K562 (cell line): ENCODE data around the gene FADS6. TPM values are rescaled to one million over a fixed set of nuclear protein-coding genes. Genes with fewer than 3 reads are reported as not detected.

Experiments
- AFF4 ChIP-seq: sonication (generic); formaldehyde crosslinking; IDR thresholded peaks from 2 replicates; pipeline ENCODE4 v1.8.0; 2023; ENCODE audit warnings: mild to moderate bottlenecking, missing genetic modification reagents
- CBFA2T2 ChIP-seq: fragments of 450-650 bp; conservative IDR thresholded peaks from 2 replicates; pipeline ENCODE4 v1.6.1; 2017; ENCODE audit warnings: mild to moderate bottlenecking
- CCNT2 ChIP-seq: IDR thresholded peaks from 2 replicates; pipeline ENCODE4 v1.6.1; 2011; ENCODE audit warnings: borderline replicate concordance, low read depth, mild to moderate bottlenecking, moderate library complexity, mixed read lengths, low read length; ENCODE audit not compliant: insufficient read length; ENCODE audit errors: extremely low read depth
- FUS ChIP-seq: fragments of 200-400 bp; formaldehyde crosslinking; optimal IDR thresholded peaks from 2 replicates; pipeline ENCODE3; 2017; ENCODE audit warnings: low read depth, low read length
- HEY1 ChIP-seq: fragments of 250-450 bp; sonication (Bioruptor Pico); IDR thresholded peaks from 2 replicates; pipeline ENCODE4 v1.5.0; 2020; ENCODE audit warnings: mild to moderate bottlenecking, moderate library complexity, borderline replicate concordance
- KDM5B ChIP-seq: fragments of 200-600 bp; sonication (generic); IDR thresholded peaks from 2 replicates; pipeline ENCODE4 v1.6.1; 2012; ENCODE audit warnings: low read depth, mild to moderate bottlenecking, moderate library complexity, low read length, control low read depth, inconsistent platforms; ENCODE audit not compliant: insufficient replicate concordance
- L3MBTL2 ChIP-seq: fragments of 450-650 bp; IDR thresholded peaks from 2 replicates; pipeline ENCODE4 v1.6.1; 2016; ENCODE audit warnings: mild to moderate bottlenecking, moderate library complexity
- MCM7 ChIP-seq, 2 experiments: fragments of 450-650 bp; IDR thresholded peaks; 2 replicates each; pipeline ENCODE4 v1.6.1; 2016 to 2018
- MTA1 ChIP-seq: fragments of 450-650 bp; IDR thresholded peaks from 2 replicates; pipeline ENCODE4 v1.6.1; 2017; ENCODE audit warnings: borderline replicate concordance
- OTX1 ChIP-seq: fragments of 450-650 bp; formaldehyde crosslinking; IDR thresholded peaks from 2 replicates; pipeline ENCODE4 v1.4.0; 2022; ENCODE audit warnings: mild to moderate bottlenecking
- PATZ1 ChIP-seq: fragments of 250-450 bp; sonication (Bioruptor Pico); IDR thresholded peaks from 2 replicates; pipeline ENCODE4 v1.5.0; 2020; ENCODE audit warnings: mild to moderate bottlenecking, borderline replicate concordance
- PPARD ChIP-seq: fragments of 250-450 bp; sonication (Bioruptor Pico); IDR thresholded peaks from 2 replicates; pipeline ENCODE4 v1.8.0; 2022; ENCODE audit warnings: inconsistent platforms, mild to moderate bottlenecking, moderate library complexity
- RBFOX2 ChIP-seq: fragments of 200-400 bp; formaldehyde crosslinking; IDR thresholded peaks from 2 replicates; pipeline ENCODE4 v1.6.1; 2017; ENCODE audit warnings: low read depth, mild to moderate bottlenecking, low read length, moderate library complexity
- SRSF7 ChIP-seq: fragments of 200-400 bp; formaldehyde crosslinking; optimal IDR thresholded peaks from 2 replicates; pipeline ENCODE3; 2017; ENCODE audit warnings: mild to moderate bottlenecking, low read depth, low read length
- USF2 ChIP-seq: sonication (generic); formaldehyde crosslinking; IDR thresholded peaks from 2 replicates; pipeline ENCODE4 v1.5.0; 2020; ENCODE audit warnings: missing genetic modification reagents
- ZFP91 ChIP-seq: sonication (generic); formaldehyde crosslinking; IDR thresholded peaks from 2 replicates; pipeline ENCODE4 v1.8.0; 2022; ENCODE audit warnings: mild to moderate bottlenecking, missing genetic modification reagents
- ZNF347 ChIP-seq: fragments of 450-650 bp; formaldehyde crosslinking; IDR thresholded peaks from 2 replicates; pipeline ENCODE4 v1.4.0; 2020; ENCODE audit warnings: low read depth, mild to moderate bottlenecking, moderate library complexity
- ZNF551 ChIP-seq: fragments of 250-450 bp; sonication (Bioruptor Pico); IDR thresholded peaks from 2 replicates; pipeline ENCODE4 v1.5.0; 2021; ENCODE audit warnings: mild to moderate bottlenecking, moderate library complexity
- ZNF586 ChIP-seq: fragments of 450-650 bp; formaldehyde crosslinking; conservative IDR thresholded peaks from 2 replicates; pipeline ENCODE4 v1.4.0; 2020; ENCODE audit warnings: mild to moderate bottlenecking, moderate library complexity
- ZSCAN29 ChIP-seq: fragments of 450-650 bp; IDR thresholded peaks from 2 replicates; pipeline ENCODE4 v1.6.1; 2017
- polyA plus RNA-seq, 8 experiments: library from polyadenylated mRNA; depleted of rRNA in 4 of 8; stranded (reverse) in 5 of 8; unstranded in 3 of 8; fragments of >200 nt; fragmentation: Nextera tagmentation in 2 of 8; fragmentation: Illumina TruSeq in 1 of 8; extraction: Ambion mirVana in 2 of 8; extraction: Trizol in 1 of 8; gene quantifications; 2 replicates each; pipeline versions ENCODE4 v1.2.1 to v1.2.3, GENCODE V29; 2011 to 2014; ENCODE audit warnings: inconsistent platforms in 1 of 8, missing spikeins in 1 of 8
- total RNA-seq, 7 experiments: library from RNA; depleted of rRNA in 6 of 7; stranded (reverse); fragments of >200 nt in 6 of 7; fragmentation: Illumina TruSeq in 2 of 7; extraction: Trizol in 2 of 7; gene quantifications; 2 replicates each; pipeline versions ENCODE4 v1.2.1 to v1.2.3, GENCODE V29; 2011 to 2021; ENCODE audit warnings: low replicate concordance in 1 of 7

Gene FADS6
- total and polyA plus RNA-seq, 9 of the 15 experiments (the other 6 are each of a cell fraction or from before 2014, with no cell fraction given): 0.18 to 0.22 TPM; not detected in 7

GRCh38 chr17:74919440-74920305 is 26.2 kb upstream of the FADS6 start (continued):
- TF ChIP-seq PATZ1: no peak
- TF ChIP-seq ZFP91 (CRISPR knock-in tag): no peak
- no peak for TF ChIP-seq MTA1
- TF ChIP-seq OTX1 (CRISPR knock-in tag): no peak
- TF ChIP-seq KDM5B: no peak
- no peak for TF ChIP-seq PPARD (CRISPR knock-in tag)
- no peak for TF ChIP-seq ZNF347 (CRISPR knock-in tag)
- no peak for TF ChIP-seq CCNT2
- no peak for TF ChIP-seq CBFA2T2
- TF ChIP-seq RBFOX2: 0 out of 2 replicates have a peak, but pooled peaks have one; percentile 12
- TF ChIP-seq MCM7 (IDR thresholded peaks at IDR 0.05): no peak
- TF ChIP-seq HEY1 (CRISPR knock-in tag): no peak
- no peak for TF ChIP-seq ZNF551 (CRISPR knock-in tag)
- no peak for TF ChIP-seq USF2 (CRISPR knock-in tag)
- no peak for TF ChIP-seq SRSF7
- no peak for TF ChIP-seq AFF4 (CRISPR knock-in tag)
- no peak for TF ChIP-seq ZNF586
- TF ChIP-seq L3MBTL2: peak; percentile 47; the same call in 1 of the 2 replicates
- no peak for TF ChIP-seq FUS
- no peak for TF ChIP-seq ZSCAN29
